Fibroblast of mammary gland (primary cell): ENCODE measurements around the gene MS4A10.
A peak's percentile ranks its signal among the peaks of the same experiment; 100 is the strongest.

Source experiments
- DNase-seq: peaks from one replicate; pipeline ENCODE4 v3.0.0-alpha.2; 2010; ENCODE audit warnings: low read depth
- H3K4me3 ChIP-seq: 2 replicates; pipeline ENCODE4 v1.5.1; 2011; ENCODE audit warnings: low read depth, mild to moderate bottlenecking, low read length, moderate library complexity; ENCODE audit not compliant: control insufficient read depth
- TF ChIP-seq, protein P1 (sequence below): conservative IDR thresholded peaks from 2 replicates; pipeline ENCODE4 v1.5.1; 2011; ENCODE audit warnings: low read depth, low read length, inconsistent platforms; ENCODE audit not compliant: control insufficient read depth, insufficient read depth

The MS4A10 gene

DNA sequence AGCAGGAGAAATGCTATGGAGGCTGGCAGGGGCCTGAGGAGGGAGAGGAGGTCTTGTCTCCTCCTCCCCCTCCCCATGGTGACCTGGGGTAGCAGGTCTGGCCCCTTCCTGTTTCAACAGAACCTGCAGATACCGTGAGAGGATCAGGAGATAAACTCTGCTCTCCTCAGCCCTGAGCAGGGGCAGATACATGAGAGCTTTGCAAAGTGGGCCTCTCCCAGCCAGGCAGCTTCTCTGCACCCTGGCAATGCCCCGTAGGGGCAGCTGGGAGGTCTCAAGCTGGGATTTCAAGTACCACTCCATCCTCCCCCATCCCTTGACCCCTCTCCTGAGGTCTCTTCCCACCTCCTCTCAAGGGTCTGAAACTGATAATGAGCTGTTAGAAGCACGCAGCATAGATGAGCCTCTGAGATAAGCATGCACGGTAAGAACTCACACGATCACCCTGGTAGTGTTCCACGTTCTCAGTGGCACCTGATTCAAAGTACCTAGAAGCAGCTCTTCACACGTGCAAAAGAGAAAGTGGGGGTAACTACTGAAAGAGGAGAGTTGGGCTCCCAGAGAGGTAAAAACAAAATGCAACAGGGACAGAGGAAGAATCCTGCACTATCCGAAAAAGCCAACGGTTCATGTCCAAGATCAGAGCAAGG is 51.9 kb downstream of the MS4A10 start:
- DNase-seq, result no peak
- TF ChIP-seq, protein P1, sequence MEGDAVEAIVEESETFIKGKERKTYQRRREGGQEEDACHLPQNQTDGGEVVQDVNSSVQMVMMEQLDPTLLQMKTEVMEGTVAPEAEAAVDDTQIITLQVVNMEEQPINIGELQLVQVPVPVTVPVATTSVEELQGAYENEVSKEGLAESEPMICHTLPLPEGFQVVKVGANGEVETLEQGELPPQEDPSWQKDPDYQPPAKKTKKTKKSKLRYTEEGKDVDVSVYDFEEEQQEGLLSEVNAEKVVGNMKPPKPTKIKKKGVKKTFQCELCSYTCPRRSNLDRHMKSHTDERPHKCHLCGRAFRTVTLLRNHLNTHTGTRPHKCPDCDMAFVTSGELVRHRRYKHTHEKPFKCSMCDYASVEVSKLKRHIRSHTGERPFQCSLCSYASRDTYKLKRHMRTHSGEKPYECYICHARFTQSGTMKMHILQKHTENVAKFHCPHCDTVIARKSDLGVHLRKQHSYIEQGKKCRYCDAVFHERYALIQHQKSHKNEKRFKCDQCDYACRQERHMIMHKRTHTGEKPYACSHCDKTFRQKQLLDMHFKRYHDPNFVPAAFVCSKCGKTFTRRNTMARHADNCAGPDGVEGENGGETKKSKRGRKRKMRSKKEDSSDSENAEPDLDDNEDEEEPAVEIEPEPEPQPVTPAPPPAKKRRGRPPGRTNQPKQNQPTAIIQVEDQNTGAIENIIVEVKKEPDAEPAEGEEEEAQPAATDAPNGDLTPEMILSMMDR, result no peak
- H3K4me3 ChIP-seq, result no peak overlapping the region

DNA sequence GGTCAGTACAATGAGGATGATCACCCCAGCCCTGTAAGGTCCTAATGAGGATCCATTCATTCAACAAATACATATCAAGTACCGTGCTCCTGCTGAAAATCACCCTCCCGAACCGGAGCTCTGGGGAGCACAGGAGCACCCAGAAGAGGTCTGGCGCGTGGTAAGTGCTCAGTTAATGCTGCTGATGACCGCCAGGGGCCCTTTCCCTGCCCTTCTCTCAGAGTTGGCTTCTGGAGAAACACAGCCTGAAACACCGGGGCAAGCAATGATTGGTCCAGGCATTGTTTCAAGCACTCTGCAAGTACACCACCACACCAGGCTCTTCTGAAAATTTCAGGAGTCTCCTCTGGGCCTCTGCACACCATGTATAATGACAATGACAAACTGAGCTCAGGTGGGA is 53.0 kb downstream of the MS4A10 start:
- no peak overlapping the region for H3K4me3 ChIP-seq
- TF ChIP-seq, protein P1, result no peak
- DNase-seq, result no peak

DNA sequence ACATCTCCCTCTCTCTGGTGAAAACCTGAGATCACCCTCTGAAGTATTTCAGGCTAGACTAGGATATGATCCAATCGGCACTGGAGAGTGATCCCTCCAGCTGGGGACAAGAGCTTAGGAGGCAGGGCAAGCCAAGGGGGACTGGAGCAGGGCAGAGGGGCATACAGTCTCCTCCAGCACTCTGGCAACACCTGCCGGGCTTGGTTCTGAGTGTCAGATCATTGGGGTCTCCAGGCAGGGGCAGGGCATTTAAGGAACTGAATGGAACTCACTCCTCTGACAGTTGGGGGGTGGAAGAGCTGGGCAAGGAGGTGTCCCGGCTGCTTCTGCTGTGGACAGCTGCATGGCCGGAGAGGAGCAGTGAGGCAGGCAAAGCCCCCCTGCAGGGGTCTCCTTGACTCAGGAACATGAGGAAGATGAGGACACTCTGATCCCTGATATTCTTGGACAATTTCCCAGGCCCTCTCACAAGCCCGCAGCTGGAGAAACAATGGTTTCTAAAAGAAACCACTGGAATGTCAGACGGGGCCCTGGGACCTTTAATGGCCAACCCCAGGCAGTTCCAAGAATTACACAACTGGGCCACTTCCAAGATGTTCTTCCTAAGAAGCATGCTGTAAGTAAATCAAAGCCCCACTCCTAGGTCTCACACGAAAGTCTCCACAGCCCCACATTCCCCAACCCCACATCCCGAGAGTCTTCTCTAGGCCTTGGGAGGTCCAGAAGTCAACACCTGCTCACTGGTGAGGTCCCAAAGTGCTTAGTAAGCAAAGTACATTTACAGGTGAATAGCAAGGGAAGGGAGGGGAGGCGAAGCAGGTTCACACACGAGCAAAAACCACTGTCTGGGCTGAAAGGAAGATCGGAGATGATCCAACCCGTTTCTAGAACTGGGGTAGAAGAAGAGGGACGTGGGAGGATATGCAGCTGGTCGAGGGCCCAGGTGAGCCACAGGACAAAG is 55.6 kb downstream of the MS4A10 start:
- peak; percentile 97 for DNase-seq
- TF ChIP-seq, protein P1, result no peak

DNA sequence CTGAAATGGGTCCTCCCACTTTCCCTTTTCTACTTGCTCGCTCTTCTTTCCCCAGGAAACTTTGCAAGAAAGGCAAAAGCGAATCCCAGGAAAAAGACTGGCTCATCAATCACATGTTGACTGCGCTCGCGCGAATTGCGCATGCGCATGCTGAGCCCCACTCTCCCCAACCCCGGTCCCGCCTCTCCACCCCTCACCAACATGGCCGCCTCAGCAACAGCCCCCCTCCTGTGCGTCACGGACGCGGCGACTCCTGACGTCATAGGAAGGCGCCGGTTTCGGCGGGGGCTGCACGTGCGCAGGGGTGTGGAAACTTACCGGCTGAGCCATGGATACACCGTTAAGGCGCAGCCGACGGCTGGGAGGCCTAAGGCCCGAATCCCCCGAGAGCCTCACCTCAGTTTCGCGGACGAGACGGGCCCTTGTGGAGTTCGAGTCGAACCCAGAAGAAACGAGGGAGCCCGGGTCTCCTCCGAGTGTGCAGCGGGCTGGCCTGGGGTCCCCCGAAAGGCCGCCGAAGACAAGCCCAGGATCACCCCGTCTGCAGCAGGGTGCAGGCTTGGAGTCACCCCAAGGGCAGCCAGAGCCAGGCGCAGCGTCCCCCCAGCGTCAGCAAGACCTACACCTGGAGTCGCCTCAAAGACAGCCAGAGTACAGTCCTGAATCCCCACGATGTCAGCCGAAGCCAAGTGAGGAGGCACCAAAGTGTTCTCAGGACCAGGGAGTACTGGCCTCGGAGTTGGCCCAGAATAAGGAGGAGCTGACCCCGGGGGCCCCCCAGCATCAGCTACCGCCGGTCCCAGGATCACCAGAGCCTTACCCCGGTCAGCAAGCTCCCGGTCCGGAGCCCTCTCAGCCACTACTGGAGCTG is 56.9 kb downstream of the MS4A10 start, which contains the start of gene CCDC86:
Gene CCDC86 (plus strand): TSS at position 317 of the 871 bp plus-strand sequence. CDS start 12 bp downstream, at position 329.
- DNase-seq, result peak; percentile 96
- TF ChIP-seq, protein P1, result no peak
- H3K4me3 ChIP-seq, result peak within 1 kb of the TSS; percentile 75

More for the DNA sequence above, 55.6 kb downstream of the MS4A10 start:
- H3K4me3 ChIP-seq, result no peak overlapping the region

DNA sequence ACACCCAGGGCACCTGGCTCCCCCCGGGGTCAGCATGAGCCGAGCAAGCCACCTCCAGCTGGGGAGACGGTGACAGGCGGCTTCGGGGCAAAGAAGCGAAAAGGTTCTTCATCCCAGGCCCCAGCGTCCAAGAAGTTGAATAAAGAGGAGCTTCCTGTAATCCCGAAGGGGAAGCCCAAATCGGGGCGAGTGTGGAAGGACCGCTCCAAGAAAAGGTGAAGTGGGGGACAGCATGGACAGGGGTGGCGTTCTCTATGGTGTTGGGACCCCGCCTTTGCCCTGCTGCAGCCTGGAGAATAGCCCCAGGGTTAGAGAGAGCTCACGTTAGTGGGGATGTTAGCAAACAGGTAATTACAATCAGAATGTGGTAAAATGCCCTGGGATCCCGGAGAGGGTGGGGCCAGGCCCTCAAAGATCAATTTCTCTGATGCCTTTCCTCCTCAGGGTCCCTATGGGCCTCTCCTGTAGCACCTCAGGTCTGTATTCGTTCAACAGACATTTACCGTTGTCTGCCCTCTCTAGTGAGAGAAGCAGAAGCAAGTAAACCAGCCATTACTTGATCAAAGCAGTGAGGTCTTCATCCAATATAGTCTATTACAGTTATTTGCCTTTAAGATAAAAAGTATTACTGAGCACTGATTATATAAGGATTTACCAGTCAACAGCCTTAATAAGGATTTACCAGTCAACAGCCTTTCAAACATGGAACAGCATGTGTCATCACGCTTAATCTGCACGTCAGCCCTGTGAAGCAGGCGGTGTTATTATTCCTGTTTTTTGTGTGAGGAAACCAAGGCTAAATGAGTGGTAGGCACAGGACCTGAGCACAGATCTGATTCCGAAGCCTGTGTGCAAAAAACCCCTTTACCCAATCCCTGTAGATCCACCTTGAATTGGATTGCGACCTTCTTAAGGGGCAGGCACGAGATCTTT is 57.8 kb downstream of the MS4A10 start:
- TF ChIP-seq, protein P1, result no peak
- peak overlapping the region; percentile 75 for H3K4me3 ChIP-seq
- DNase-seq, result peak; percentile 57
